Renal cortex interstitium (tissue), 11 donors: ENCODE data around the gene APRT. TPM values are rescaled to one million over a fixed set of nuclear protein-coding genes. Genes with fewer than 3 reads are reported as not detected.
"Not testable (repeated sequence)": the region's sequence is repeated elsewhere in the genome, so short reads cannot be mapped to it uniquely, and the experiment has no call there.

Experiments
- DNase-seq, 11 donors: peaks; one replicate each; pipeline ENCODE4 v3.0.0-alpha.2; 2013; ENCODE audit warnings: low read depth in 9 of 11, low spot score in 4 of 11; ENCODE audit errors: extremely low read depth in 1 of 11
- polyA plus RNA-seq, 3 donors: library from polyadenylated mRNA; unstranded; fragments of 120-200 nt; gene quantifications; one replicate each; pipeline ENCODE4 v1.2.1, GENCODE V29; 2013; ENCODE audit not compliant: insufficient read length in 3 of 3

APRT gene
- polyA plus RNA-seq, 3 donors: 70.7 to 114 (median 97.3) TPM

DNA sequence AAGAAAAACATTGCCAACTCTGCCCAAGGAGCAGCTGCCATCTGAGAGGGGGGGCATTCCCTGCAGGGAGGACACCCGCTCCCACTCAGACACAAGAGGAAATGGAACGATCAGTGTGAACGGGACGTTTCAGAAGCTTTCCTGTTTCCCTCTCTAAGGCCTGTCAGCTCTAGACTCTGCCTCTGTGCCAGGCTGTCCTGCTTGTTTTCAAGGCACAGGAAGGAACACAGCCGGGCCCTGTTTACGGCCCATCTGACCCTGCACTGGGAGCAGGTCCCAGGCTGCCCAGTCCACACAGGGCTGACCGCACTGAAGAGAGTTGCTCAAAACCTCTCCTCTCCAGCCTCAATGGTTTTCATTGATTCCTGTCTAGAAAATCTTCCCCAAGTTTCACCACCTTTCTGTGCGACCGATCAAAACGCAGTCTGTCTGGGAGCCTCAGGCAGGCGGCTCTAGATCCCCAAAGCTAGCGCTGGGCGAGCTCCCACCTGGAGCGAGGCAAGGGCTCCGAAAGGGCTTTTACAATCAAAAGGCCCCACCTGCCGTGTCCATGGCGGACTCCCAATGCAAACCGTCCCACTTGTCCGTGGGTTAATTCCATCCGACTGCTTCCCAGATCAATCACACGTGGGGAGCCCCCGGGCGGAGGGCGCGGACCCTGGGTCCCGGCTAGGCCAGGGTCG is 28.2 kb downstream of the APRT start:
- DNase-seq: no peak

DNA sequence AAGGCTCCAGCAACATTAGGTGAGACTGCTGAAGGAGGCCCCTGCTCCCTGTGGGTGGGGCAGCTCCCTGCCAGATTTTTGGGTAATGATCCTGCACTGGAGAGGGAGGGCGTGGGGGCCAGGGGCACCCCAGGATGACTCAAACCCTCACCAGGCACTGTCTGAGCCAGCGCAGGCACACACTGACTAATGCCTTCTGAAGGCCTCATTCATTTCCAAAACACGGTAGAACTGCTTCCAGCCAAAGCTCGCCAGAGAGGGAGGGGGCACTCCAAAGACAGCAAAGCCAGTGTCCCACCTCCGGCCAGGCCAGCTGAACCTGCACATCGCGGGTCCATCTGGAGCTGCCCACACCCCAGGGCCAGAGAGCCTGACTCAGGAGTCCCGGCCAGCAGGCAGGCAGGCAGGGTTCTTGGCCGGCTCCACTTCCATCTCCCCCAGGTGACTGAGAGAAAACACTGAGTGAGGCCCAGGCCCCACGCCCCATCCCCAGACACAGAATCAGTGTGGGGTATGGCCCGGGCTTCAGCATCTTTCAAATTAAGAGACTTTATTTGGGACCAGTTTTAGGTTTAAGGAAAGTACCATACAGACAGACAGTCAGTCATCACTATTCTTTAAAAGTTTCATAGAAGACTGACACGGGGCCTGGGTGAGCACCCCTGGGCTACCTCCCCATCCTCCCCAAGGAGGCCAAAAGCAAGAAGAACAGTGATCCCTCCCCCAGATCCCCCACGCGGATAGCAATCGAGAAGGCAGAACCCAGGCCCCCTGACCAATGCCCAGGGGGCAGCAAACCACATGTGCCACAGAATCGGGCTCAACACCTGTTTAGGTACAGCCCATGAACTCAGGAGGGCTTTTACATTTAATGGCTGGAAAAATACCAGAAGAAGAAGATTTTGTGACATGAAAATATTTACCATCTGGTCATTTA is 29.0 kb downstream of the APRT start:
- no peak for DNase-seq

DNA sequence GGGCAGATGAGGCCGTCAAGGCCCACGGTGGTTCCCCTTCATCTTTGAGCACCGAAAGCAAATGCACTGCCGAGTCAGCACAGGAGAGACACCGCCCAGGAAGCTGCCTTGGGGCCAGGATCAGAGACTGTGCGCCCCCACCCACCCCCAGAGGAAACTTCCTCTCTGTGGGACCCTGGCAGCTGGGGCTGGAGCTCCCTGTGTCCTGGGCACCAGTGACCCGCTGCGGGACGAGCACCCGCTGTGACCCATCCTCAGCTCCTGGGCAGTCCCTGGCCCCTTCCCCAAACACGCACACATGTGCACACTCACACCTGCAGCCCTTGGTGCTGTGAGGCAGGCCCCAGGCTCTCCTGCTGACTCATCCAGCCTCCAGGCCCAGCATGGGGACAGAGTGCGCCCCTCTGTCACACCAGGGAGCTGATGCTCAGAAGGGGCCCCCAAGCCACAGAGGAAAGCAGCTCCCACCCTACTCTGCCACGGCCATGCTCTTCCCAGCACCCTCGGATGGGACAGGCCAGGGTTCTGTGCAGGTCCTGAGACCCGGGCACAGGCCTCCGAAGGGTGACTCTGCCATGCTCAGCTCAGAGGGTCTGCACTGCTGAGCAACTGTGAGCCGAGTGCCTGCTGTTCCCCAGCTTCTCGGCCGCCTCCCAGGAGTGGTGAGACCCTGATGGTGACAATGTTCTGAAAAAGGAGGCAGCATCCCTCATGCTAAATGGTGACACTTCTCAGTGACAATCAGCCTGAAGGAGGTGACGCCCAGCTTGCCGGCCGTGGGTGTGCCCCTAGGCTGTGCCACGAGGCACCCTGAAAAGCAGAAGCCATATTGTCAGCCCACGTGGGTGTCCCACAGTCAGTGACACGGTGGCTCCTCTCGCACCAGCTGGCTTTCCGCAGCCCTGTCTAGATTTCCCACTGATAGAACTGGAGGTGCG is 30.3 kb downstream of the APRT start:
- no peak for DNase-seq

DNA sequence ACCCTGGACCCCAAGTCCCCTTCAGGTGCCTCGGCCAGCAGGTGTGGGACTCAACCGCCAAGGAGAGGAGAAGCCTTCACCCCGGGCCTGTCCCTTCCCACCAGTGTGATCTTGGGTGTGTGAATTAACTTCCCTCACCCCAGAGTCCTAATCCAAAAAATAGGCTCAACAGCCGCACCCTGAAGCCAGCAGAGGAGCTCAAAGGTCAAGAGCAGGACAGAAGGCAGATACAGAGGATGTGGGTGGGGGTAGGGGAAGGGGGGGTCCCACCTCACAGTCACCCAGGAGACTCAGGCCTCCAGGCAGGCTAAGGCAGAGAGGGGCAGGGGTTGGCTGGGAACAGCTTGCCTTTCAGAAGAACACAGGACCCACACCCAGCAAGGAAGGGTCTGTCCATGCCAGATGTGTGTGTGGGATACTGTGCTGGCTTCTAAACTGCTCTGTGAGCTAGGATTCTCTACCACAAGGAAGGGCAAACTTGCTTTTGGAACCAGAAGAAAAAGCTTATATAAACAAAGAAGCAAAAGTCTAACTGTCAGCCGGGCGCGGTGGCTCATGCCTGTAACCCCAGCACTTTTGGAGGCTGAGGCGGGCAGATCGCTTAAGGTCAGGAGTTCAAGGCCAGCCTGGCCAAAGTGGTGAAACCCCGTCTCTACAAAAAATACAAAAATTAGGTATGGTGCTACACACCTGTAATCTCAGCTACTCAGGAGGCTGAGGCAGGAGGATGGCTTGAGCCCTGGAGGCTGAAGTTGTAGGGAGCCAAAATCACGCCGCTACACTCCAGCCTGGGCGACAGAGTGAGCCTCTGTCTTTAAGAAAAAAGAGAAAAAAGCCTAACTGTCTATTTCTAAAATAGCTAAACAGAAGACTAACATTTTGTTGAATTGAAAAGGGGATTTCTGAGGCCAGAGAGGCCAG is 31.3 kb downstream of the APRT start:
- DNase-seq: no peak

DNA sequence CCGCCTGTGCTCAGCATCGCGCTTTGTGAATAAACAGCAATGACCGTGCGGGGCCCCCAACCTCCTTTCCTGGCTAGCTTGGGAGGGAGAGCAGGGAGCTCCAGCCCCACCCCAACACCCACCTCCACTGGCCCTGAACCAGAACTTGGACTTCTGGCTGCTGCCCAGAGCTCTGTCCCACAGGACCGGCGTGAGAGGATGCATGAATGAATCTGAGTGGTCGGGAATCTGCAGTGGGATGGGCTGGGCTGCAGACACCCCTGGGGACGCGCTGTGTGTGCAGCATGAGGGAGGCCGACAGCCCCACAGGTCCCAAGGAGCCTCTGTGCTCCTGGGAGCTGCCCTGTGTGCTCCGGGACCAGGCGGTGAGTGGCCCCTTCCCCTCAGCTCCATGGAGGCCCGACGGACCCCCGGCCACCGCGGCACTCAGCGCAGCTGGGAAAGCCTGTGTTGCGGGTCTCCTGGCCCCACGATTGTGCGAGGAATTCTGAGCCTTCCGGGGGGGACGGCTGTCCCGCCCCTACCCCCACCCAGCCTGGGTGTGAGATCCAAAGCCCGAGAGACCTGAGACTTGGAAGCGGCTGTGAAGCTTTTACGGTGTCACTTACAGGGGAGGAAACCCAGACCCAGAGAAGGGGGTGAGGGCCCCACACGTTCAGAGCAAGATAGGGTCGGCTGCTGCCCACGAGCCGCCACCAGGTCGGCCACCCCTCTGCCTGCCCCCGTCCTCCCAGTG is 32.2 kb downstream of the APRT start:
- DNase-seq: no peak

DNA sequence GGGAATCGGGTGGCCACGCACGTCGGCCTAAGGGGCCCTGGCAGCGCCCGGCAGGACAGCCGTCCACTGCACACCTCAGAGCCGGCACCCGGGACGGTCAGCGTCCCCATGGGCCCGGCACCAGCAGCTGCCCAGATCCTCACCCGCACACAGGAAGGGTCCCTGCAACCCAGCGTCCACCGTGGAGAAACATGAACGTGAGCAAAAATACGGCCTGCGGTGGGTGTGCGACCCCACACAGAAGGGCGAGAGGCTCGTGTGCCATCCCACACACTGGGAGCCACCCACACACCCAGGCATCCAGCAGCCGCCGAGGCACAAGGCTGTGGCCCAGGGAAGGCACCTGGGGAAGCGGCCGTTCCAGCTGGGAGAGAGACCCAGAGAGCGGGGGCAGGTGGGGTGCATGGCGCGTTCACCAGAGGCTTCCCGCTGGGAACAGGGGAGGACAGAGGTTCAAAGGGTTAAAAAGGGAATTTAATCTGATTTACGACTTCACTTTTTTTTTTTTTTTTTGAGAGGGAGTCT is 33.1 kb downstream of the APRT start:
- DNase-seq: no peak

DNA sequence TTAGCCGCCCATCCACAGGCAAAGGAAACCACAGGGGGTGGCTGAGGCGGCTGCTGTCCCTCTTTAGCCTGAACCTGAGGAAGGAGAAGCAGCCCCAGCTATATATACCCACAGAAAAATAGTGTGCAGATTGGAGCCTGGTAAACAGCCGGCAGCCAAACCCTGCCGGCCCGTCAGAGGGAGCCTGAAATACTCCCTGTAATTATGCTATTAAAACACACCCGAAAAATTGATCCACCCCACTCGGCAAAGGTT is 33.5 kb downstream of the APRT start:
- no peak for DNase-seq

DNA sequence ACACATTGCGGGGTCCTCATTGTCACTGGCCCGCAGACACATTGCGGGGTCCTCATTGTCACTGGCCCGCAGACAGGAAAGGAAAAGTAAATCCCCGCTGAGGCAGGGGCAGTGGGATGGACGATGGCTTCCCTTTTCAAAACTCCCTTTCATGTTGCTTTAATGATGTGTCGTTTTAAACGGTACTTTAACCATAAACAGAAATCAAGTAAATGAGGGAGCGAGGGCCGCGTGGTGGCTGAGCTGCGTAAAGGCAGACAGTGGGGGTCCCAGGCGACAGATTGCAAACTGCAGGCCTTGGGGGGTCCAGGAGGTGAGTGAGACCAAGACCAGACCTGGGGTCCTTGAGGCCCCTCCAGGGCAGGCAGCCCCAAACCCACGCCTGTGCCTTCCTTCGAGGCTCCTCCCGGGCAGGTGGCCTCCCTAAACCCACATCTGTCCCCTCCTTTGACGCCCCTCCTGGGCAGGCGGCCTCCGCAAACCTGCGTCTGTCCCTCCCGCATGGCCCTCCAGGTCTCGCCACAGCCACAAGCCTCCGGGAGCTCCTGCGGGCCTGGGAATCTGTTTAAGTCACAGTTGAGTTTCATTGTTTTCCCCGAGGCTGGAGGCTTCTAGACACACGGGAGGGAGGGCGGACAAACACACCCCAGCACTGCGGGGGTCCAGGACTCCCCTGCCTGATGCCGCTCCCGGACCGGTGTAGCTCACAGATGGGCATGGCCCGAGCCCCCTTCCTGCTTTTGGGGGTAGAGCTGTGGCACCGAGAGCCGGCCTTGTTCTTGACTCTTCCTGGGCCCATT is 34.1 kb downstream of the APRT start:
- no peak for DNase-seq

DNA sequence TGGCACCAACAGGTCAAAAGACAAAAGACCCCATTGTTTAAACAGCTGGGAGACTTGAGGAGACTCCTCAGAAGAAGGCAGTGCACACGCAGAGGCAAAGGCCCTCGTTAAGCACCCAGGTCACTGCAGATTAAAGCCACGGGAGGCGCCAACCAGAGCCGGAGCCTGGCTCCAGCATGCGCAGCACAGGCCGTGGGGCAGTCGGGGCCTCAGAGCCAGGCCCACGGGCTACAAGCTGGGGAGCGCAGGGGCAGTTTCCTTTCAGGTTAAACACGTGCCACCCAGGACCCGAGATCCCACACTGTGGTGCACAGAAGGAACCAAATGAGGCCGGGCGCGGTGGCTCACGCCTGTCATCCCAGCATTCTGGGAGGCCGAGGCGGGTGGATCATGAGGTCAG is 35.9 kb downstream of the APRT start:
- DNase-seq: no peak

DNA sequence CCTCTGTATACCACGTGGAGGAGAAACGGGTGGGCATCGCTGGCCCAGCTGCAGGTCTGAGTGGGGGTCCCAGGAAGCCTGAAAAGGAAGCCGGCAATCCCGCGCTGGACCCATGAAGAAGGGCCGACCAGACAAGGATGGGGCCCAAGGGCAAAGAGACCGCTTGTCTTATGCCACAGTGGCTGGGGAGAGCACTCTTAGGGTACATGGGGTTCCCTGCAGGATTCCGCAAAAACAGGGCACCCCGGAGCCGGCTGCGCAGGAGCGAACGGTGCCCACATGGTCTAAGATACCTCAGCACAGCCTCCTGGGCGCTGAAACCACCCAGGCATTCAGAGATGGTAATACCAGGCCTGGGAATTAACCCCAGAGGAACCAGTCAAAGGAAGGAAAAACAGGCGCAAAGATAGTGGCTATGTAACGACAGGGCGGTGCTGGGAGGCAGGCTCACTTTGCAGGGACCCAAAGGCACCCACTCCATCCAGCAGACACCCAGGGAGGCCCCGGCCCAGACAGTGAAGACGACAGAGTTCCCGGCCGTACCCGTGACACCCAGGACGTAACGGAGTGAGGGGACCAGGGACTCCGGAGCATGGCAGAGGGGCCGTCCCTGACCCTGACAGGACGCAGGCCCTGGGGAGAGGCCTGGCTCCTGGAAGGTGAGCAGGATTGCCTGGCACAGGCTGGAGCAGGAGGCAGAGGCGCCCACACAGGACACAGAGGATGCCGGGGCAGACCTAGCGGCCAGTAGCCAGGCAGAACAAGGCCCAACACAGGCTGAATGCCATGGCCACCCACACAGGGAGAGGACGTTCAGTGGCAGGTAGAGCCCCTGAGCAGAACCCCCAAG is 37.0 kb downstream of the APRT start:
- DNase-seq: no peak

DNA sequence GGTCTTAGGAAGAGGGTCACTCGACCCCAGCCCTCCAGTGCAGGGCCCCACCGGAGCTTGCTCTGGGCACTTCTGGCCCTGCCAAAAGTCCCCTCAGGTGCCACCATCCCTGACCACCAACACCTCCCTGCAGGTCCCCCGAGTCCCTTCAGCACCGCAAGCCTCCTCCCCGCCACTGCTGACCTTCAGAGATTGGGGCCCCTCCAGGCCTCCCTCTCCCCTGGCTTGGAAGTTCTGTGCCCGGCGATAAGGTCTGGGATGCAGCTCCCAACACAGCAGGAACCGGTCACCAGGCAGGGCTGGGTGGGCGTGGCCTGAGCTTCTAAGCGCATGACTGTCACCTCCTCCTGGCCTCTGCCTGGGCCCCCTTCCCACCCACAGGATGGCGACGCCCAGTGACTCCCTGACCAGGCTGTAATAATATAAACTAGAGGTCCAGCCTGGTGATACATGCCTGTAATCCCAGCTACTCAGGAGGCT is 37.9 kb downstream of the APRT start:
- DNase-seq: no peak

DNA sequence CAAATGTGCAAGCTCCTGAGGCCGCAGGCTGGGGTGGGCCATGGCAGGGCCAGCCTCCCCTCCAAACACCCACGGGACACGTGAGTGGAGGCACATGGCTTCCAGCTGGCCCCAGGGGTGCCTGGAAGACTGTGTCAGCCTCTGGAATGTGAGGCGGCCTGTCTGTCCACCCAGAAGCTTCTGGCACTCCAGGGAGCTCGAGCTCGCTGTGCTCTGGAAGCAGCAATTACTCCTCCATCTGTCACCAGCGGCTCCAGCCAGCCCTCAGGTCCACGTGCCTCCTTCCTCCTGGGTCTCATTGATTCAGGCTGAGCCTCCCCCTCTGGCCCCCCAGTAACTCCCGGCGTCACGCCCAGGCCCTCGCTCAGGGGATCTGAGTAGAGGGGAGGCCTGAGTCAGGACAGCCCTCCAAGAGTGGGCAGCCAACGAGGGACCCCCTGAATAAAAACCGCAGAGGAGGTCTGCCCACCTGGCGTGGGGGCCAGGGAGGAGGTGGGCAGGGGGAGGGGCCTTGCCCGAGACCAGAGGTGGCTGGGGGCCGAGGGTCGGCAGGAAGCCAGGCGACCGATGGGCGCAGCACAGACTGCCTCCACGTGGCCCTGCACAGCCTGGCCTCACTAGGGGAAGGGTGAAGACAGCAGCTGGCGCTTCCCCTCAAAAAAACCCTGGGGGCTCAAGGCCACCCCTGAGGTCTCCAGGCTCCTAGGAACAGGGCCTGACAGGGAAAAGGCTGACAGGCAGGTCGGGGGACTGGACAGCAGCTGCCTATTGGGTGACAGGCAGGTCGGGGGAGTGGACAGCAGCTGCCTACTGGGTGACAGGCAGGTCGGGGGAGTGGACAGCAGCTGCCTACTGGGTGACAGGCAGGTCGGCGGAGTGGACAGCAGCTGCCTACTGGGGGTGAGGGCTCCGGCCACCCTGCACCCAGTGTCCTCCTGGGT is 38.6 kb downstream of the APRT start:
- no peak for DNase-seq

DNA sequence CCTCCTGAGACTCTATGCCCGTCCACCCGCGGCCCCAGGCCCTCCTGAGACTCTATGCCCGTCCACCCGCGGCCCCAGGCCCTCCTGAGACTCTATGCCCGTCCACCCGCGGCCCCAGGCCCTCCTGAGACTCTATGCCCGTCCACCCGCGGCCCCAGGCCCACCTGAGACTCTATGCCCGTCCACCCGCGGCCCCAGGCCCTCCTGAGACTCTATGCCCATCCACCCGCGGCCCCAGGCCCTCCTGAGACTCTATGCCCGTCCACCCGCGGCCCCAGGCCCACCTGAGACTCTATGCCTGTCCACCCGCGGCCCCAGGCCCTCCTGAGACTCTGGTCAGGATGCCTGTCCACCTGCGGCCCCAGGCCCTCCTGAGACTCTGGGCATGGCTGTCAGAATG is 39.9 kb downstream of the APRT start:
- DNase-seq: not testable (repeated sequence)

DNA sequence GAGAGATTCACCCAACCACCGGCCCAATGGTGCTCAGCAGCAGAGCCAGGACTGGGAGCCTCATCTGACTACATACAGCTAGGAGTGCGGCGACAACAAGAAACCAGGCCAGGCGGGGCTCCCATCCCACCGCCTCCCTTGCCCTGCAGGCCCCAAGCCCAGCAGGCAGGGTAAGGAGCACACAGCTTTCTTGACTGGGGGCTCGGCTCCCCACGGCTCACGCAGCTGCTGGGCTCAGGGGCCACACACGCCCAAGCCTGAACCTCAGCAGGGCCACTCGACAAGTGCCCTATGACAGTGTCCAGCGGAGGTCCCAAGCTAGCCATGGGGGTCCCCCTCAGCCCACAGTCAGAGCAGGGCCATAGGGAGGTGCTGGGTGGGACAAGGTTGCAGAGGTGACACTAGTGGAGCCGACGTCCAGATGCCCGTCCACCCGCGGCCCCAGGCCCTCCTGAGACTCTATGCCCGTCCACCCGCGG is 40.4 kb downstream of the APRT start:
- DNase-seq: no peak
